T-cell (primary cell): Measurements from ENCODE around the gene CST6. TPM values are rescaled to one million over a fixed set of nuclear protein-coding genes. Genes with fewer than 3 reads are reported as not detected.

Experiments
- ATAC-seq, 4 experiments: fragments of 200-7000 bp in 3 of 4; fragments of 150-1000 bp in 1 of 4; cut with Tn5 transposase; replicated peaks in 1 of 4; 1 replicate in 3 of 4; 2 replicates in 1 of 4; pipeline ENCODE4 v1.10.0; 2021; ENCODE audit warnings: moderate library complexity in 3 of 4, mild to moderate bottlenecking in 2 of 4, moderate number of reproducible peaks in 1 of 4
- CTCF ChIA-PET, 2 donors: fragments of 300-600 bp; sonication (Branson Sonifier 250); formaldehyde crosslinking; loops; one replicate each; lab custom pipeline; 2022; ENCODE audit warnings: antibody characterized with exemption in 2 of 2; lab: Charles Lee
- POLR2A ChIA-PET, 2 donors: fragments of 300-600 bp; sonication (Branson Sonifier 250); formaldehyde crosslinking; loops; one replicate each; lab custom pipeline; 2022; ENCODE audit warnings: antibody characterized with exemption in 2 of 2; lab: Charles Lee
- DNase-seq, 35 experiments: peaks; one replicate each; pipeline versions ENCODE4 v3.0.0 to v3.0.0-alpha.2; 2013 to 2023
- H3K27ac ChIP-seq: one replicate; pipeline ENCODE4 v1.5.1; 2013; ENCODE audit warnings: low read length
- H3K27me3 ChIP-seq, 2 experiments: replicated peaks in 1 of 2; 1 replicate in 1 of 2; 2 replicates in 1 of 2; pipeline versions ENCODE4 v1.6.1 to v1.7.0; 2013; ENCODE audit warnings: low read length in 1 of 2, mixed read lengths in 1 of 2; ENCODE audit not compliant: control insufficient read depth in 2 of 2, insufficient read depth in 2 of 2; ENCODE audit errors: extremely low read depth in 1 of 2
- H3K36me3 ChIP-seq, 2 donors: 1 replicate in 1 of 2; 2 replicates in 1 of 2; pipeline versions ENCODE4 v1.6.1 to v1.7.0; 2013; ENCODE audit warnings: low read length in 1 of 2; ENCODE audit not compliant: control insufficient read depth in 2 of 2, insufficient read depth in 1 of 2; ENCODE audit errors: extremely low read depth in 1 of 2
- H3K4me1 ChIP-seq, 2 experiments: 1 replicate in 1 of 2; 2 replicates in 1 of 2; pipeline versions ENCODE4 v1.6.1 to v1.7.0; 2013; ENCODE audit warnings: low read length in 2 of 2, mixed read lengths in 1 of 2; ENCODE audit not compliant: insufficient read depth in 2 of 2, control insufficient read depth in 1 of 2; ENCODE audit errors: extremely low read depth in 1 of 2
- H3K4me3 ChIP-seq, 2 donors: 1 replicate in 1 of 2; 2 replicates in 1 of 2; pipeline versions ENCODE4 v1.5.1 to v1.7.0; 2013; ENCODE audit warnings: mild to moderate bottlenecking in 2 of 2, low read length in 1 of 2, moderate library complexity in 1 of 2; ENCODE audit not compliant: control insufficient read depth in 1 of 2; ENCODE audit errors: extremely low read depth in 1 of 2
- H3K9me3 ChIP-seq: 2 replicates; pipeline ENCODE4 v1.7.0; 2013
- H3K27ac Mint-ChIP-seq, 2 donors: one replicate each; pipeline ENCODE4 v1.8.0; 2020 to 2021; ENCODE audit warnings: mild to moderate bottlenecking in 2 of 2, mixed read lengths in 2 of 2
- H3K27me3 Mint-ChIP-seq, 2 donors: one replicate each; pipeline ENCODE4 v1.8.0; 2021 to 2022; ENCODE audit warnings: mixed read lengths in 2 of 2
- H3K36me3 Mint-ChIP-seq: one replicate; pipeline ENCODE4 v1.8.0; 2021; ENCODE audit warnings: mixed read lengths
- H3K4me1 Mint-ChIP-seq, 3 donors: one replicate each; pipeline ENCODE4 v1.8.0; 2020 to 2022; ENCODE audit warnings: mixed read lengths in 3 of 3, mild to moderate bottlenecking in 1 of 3
- H3K4me3 Mint-ChIP-seq, 3 donors: one replicate each; pipeline ENCODE4 v1.8.0; 2020 to 2022; ENCODE audit warnings: mild to moderate bottlenecking in 3 of 3, mixed read lengths in 3 of 3, moderate library complexity in 3 of 3
- H3K9me3 Mint-ChIP-seq, 3 donors: one replicate each; pipeline ENCODE4 v1.8.0; 2020 to 2022; ENCODE audit warnings: mixed read lengths in 3 of 3
- WGBS: methylation state at CpG from one replicate; pipeline ENCODE4 v1.1.5; 2013; ENCODE audit warnings: missing lambda C conversion rate; ENCODE audit not compliant: insufficient coverage; 5-methylcytosine and 5-hydroxymethylcytosine counted together
- total RNA-seq, 35 experiments: library from RNA in 6 of 35; stranded (reverse) in 6 of 35; fragments of 120-200 nt in 1 of 35; gene quantifications; one replicate each; pipeline versions ENCODE4 v1.2.1 to v1.2.4 and lab custom pipeline; 2013 to 2026

CST6 gene
- total RNA-seq, 5 donors from 2014 or later (not counting 1 experiment from before 2014, with no cell fraction given): not detected

GRCh38 chr11:65982824-65983588, 28.8 kb upstream of the CST6 start:
- H3K36me3 Mint-ChIP-seq: peaks cover 8% of the 10 kb centered on the region
- no peak overlapping the region for H3K4me3 Mint-ChIP-seq
- Histone ChIP-seq H3K4me1 (no peaks in the 10 kb centered on the region), H3K36me3 (peaks cover 7 to 14% of the 10 kb centered on the region in 2 donors), H3K27ac (no peak overlapping the region), H3K4me3 (no peak overlapping the region), H3K9me3 (no peaks in the 10 kb centered on the region), H3K27me3 (no peaks in the 10 kb centered on the region)
- H3K4me1 Mint-ChIP-seq: no peaks in the 10 kb centered on the region
- CTCF ChIA-PET: interaction anchor here in 1 of 2 donors (0.5 to 0.6 kb wide), 2 partner anchors 178 to 184 kb away, joined by 3 read pairs; no protein-coding TSS in a partner anchor
- no peak for DNase-seq
- H3K27me3 Mint-ChIP-seq: no peaks in the 10 kb centered on the region
- ATAC-seq: no peak
- no peak overlapping the region for H3K27ac Mint-ChIP-seq
- POLR2A ChIA-PET: interaction anchor here in 1 of 2 donors (0.5 to 0.6 kb wide), 2 partner anchors 12 to 47 kb away, joined by 5 to 6 read pairs; no protein-coding TSS in a partner anchor
- WGBS: 86% methylated on average over 16 of the region's 22 CpGs
- no peaks in the 10 kb centered on the region for H3K9me3 Mint-ChIP-seq

GRCh38 chr11:65983589-65983987, 28.2 kb upstream of the CST6 start:
- H3K27me3 Mint-ChIP-seq: no peaks in the 10 kb centered on the region
- ChIA-PET CTCF (no interaction called here), POLR2A (interaction anchor here in 1 of 2 donors (0.5 kb wide), 1 partner anchor 48 kb away, joined by 6 read pairs; no protein-coding TSS in a partner anchor)
- H3K9me3 Mint-ChIP-seq: no peaks in the 10 kb centered on the region
- Histone ChIP-seq H3K4me1 (no peaks in the 10 kb centered on the region), H3K27me3 (no peaks in the 10 kb centered on the region), H3K27ac (no peak overlapping the region), H3K9me3 (no peaks in the 10 kb centered on the region), H3K4me3 (no peak overlapping the region), H3K36me3 (peaks cover 5 to 9% of the 10 kb centered on the region in 2 donors)
- H3K4me1 Mint-ChIP-seq: no peaks in the 10 kb centered on the region
- no peak overlapping the region for H3K4me3 Mint-ChIP-seq
- peaks cover 6% of the 10 kb centered on the region for H3K36me3 Mint-ChIP-seq
- no peak for DNase-seq
- ATAC-seq: no peak
- H3K27ac Mint-ChIP-seq: no peak overlapping the region
- WGBS: 87% methylated on average over 5 of the region's 5 CpGs

GRCh38 chr11:65987336-65987735, 24.5 kb upstream of the CST6 start:
- Histone ChIP-seq H3K36me3 (peaks cover 0 to 3% of the 10 kb centered on the region in 2 donors), H3K9me3 (no peaks in the 10 kb centered on the region), H3K27me3 (no peaks in the 10 kb centered on the region), H3K4me1 (peaks cover 0 to 8% of the 10 kb centered on the region in 2 experiments), H3K4me3 (no peak overlapping the region), H3K27ac (no peak overlapping the region)
- no peak for ATAC-seq
- CTCF ChIA-PET: interaction anchor here in 1 of 2 donors (1.4 kb wide), 1 partner anchor 100 kb away, joined by 6 read pairs; the partner anchor contains the start of gene FIBP
- no peak for DNase-seq
- H3K4me3 Mint-ChIP-seq: no peak overlapping the region
- 94% methylated on average over 4 of the region's 9 CpGs for WGBS
- POLR2A ChIA-PET: no interaction called here
- peaks cover 5 to 7% (median 5%) of the 10 kb centered on the region in 3 donors for H3K4me1 Mint-ChIP-seq
- no peaks in the 10 kb centered on the region for H3K9me3 Mint-ChIP-seq
- H3K27ac Mint-ChIP-seq: no peak overlapping the region
- H3K36me3 Mint-ChIP-seq: peaks cover 3% of the 10 kb centered on the region
- no peaks in the 10 kb centered on the region for H3K27me3 Mint-ChIP-seq

- ChIA-PET CTCF (interaction anchor here (0.6 to 1.3 kb wide), 8 partner anchors 24 to 209 kb away, joined by 3 to 11 read pairs (median 4); partner anchors contain the start of gene FIBP (in 1 of the 2)), POLR2A (interaction anchor here in 1 of 2 donors (0.6 to 0.7 kb wide), 2 partner anchors 56 to 122 kb away, joined by 3 read pairs; no protein-coding TSS in a partner anchor)
- Mint-ChIP-seq H3K9me3 (no peaks in the 10 kb centered on the region), H3K27me3 (no peaks in the 10 kb centered on the region), H3K27ac (peak overlapping the region; percentile 74 to 82), H3K4me1 (peaks cover 5 to 7% (median 5%) of the 10 kb centered on the region in 3 donors), H3K36me3 (peaks cover 3% of the 10 kb centered on the region), H3K4me3 (no peak overlapping the region)
- Histone ChIP-seq H3K27ac (peak overlapping the region; percentile 44), H3K4me3 (no peak overlapping the region), H3K4me1 (peaks cover 0 to 8% of the 10 kb centered on the region in 2 experiments), H3K36me3 (peaks cover 0 to 6% of the 10 kb centered on the region in 2 donors), H3K9me3 (no peaks in the 10 kb centered on the region), H3K27me3 (no peaks in the 10 kb centered on the region)
- DNase-seq (peak; percentile 77 to 97 (median 90)), ATAC-seq (peak; percentile 97 to 100 (median 99))
- 0% methylated on average over 5 of the region's 10 CpGs for WGBS
These were observed 22.8 kb upstream of the CST6 start for GRCh38 chr11:65988791-65989592.

DNA sequence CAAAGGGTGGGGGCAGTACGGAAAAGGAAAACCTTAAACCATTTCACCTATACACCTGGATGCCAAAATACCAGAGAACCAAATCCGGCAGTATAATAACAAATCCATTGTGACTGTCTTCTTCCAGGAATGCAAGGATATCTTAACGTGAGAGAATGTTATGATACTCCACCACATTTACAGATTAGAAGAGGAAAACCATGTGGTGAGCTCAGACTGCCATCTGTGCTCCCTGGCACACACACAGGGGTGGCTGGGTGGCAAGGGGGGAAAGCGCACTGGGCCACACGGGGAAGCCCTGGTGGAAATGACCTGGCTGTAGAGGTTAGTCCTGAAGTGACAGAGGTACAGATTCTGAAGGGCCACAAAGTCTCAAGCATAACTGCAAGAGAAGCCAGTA, 19.8 kb upstream of the CST6 start:
- ATAC-seq: no peak

More for the DNA sequence above, 19.8 kb upstream of the CST6 start:
- POLR2A ChIA-PET: interaction anchor here in 1 of 2 donors (0.5 kb wide), 1 partner anchor 10 kb away, joined by 7 read pairs; the partner anchor contains the start of genes BANF1 and EIF1AD
- no peak for DNase-seq
- no peak overlapping the region for H3K4me3 Mint-ChIP-seq
- no peak overlapping the region for H3K4me3 ChIP-seq
- peaks cover 5 to 7% (median 5%) of the 10 kb centered on the region in 3 donors for H3K4me1 Mint-ChIP-seq
- peaks cover 0 to 19% of the 10 kb centered on the region in 2 donors for H3K36me3 ChIP-seq
- no peaks in the 10 kb centered on the region for H3K27me3 ChIP-seq
- peaks cover 0 to 8% of the 10 kb centered on the region in 2 experiments for H3K4me1 ChIP-seq
- H3K36me3 Mint-ChIP-seq: peaks cover 3% of the 10 kb centered on the region
- no peaks in the 10 kb centered on the region for H3K9me3 ChIP-seq
- no peak overlapping the region for H3K27ac ChIP-seq
- CTCF ChIA-PET: interaction anchor here (0.6 to 1.3 kb wide), 4 partner anchors 10 to 367 kb away, joined by 3 to 4 read pairs (median 3); partner anchors contain the start of genes BANF1 (in 1 of the 2) and EIF1AD (in 1 of the 2)
- H3K9me3 Mint-ChIP-seq: no peaks in the 10 kb centered on the region
- H3K27me3 Mint-ChIP-seq: no peaks in the 10 kb centered on the region
- H3K27ac Mint-ChIP-seq: no peak overlapping the region
- WGBS: no CpG with 5 or more reads among the region's 5 CpGs
